Stimulated activated CD8-positive, alpha-beta memory T cell treated with anti-CD3 and anti-CD28 coated beads, Interleukin-15, amount 100 ng/mL, for 48 hours (primary cell): ENCODE data around the gene PTPRCAP.
A peak's percentile ranks its signal among the peaks of the same experiment; 100 is the strongest.
"Not testable (repeated sequence)": the region's sequence is repeated elsewhere in the genome, so short reads cannot be mapped to it uniquely, and the experiment has no call there.

ENCODE experiments used
- DNase-seq, 2 donors: peaks; one replicate each; pipeline ENCODE4 v3.0.0-alpha.2; 2020; ENCODE audit warnings: low read depth in 2 of 2

PTPRCAP gene

GRCh38 chr11:67409781-67410368 lies 27.6 kb downstream of the PTPRCAP start:
- DNase-seq, result no peak

DNA sequence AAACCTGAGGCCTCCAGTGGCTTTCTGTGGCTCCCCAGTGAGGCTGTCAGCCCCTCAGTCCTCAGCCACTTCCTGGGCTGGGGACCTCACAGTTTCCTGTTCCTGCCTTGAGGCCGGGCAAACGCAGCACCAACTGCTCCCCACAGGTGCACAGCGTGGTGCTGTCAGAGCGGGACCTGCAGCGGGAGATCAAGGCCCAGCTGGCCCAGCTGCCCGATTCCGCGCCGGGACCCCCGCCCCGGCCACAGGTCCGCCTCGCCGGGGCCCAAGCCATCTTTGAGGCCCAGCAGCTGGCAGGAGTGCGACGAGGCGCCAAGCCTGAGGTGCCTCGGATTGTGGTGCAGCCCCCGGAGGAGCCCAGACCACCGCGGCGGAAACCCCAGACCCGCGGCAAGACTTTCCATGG lies 28.2 kb downstream of the PTPRCAP start:
- DNase-seq, result peak; percentile 65 to 74

DNA sequence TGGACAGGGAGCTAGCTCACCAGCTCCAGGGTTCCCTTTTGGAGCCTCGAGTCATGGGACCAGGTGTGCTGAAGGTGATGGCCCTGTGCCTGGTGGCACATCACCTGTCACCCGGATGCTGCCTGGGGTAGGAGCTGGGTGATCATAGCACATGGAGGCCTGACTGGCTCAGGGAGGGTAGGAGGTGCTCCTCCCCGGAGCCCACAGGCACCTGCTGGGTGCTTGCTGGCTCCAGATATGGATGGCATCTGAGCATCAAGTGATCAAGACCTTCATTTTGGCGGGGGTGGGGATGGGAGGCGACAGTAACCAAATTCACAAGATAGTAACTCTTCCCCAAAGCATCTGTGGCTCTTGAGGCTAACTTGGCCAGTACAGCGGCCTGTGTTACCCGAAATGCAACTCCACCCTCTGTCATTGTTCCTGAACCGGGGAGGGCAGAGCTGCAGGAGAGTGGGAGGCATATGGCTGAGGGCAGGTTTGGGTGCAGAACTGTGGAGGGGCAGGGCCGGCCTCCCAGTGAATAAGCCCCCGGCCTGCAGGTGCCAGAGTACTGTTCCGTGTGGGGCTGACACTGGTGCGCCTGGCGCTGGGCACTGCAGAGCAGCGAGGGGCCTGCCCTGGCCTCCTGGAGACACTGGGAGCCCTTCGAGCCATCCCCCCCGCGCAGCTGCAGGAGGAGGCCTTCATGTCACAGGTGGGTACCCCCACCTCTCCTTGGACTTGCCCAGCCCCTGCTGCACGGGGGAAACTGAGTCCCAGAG lies 28.9 kb downstream of the PTPRCAP start:
- DNase-seq, result no peak

DNA sequence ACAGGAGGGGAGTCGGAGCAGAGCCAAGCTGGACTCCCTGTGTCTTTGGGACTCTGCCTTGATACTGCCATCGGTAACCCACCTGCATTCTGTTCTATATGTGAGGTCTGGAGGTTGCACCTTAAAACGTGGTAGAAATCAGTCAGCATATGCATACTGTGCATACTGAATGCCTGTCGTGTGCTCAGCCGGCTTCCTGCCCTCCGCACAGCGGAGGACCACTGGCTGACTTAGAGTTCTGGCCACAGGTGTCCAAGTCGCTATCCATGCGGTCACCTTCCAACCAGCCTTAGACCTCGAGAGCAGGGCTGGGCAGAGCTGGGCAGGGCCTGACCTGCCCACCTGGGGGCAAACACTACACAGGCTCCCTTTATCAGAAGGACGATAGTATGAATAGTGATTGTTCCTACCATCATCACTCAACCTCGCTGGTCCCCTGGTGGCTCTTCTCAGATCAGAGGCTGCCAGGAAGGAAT lies 29.8 kb downstream of the PTPRCAP start:
- no peak for DNase-seq

- DNase-seq, result no peak
These were observed 30.4 kb downstream of the PTPRCAP start for GRCh38 chr11:67406969-67407687.

GRCh38 chr11:67406420-67406968 lies 31.0 kb downstream of the PTPRCAP start:
- no peak for DNase-seq

DNA sequence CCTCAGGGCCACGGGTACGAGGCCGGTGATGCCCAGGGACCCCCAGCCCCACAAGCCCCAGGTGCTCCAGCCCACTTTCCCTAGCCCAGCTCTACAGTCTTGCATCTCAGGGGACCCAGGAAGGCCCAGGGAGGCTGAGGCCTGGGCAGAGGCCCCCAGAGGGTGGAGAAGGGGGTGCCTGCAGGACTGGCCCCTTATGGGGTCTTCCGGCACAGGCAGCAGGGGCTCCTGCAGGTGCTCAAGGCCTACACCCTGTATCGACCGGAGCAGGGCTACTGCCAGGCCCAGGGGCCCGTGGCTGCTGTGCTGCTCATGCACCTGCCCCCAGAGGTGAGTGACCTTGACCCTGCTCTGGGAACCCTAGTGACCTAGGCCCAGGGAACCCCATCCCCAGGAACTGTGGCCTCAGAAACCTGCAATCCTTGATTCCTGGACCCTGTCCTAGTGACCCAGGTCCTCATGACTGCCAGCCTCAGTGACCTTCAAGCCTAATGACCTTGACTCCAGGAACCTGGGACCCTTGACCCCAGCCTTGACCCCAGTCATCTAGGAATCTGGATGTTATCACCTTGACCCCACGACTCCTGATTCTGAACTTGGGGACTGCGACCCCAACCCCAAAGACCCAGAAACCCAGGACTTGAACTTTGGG lies 31.7 kb downstream of the PTPRCAP start:
- DNase-seq, result no peak

DNA sequence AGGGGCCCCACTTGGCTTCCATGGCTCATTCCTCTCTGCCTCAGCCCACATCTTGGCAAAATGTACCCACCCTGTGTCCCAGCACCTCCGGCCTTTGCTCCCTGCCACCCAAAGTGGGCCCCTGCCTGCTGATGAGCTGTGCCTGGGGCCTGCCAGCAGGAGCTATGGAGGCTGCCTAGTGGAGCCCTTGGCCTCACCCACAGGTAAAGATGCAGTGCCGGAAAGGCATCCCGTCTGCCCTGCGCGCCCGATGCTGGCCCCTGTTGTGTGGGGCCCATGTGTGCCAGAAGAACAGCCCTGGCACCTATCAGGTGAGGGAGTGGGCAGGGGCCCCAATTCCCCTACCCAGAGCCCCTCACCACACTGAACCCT lies 32.3 kb downstream of the PTPRCAP start:
- no peak for DNase-seq

DNA sequence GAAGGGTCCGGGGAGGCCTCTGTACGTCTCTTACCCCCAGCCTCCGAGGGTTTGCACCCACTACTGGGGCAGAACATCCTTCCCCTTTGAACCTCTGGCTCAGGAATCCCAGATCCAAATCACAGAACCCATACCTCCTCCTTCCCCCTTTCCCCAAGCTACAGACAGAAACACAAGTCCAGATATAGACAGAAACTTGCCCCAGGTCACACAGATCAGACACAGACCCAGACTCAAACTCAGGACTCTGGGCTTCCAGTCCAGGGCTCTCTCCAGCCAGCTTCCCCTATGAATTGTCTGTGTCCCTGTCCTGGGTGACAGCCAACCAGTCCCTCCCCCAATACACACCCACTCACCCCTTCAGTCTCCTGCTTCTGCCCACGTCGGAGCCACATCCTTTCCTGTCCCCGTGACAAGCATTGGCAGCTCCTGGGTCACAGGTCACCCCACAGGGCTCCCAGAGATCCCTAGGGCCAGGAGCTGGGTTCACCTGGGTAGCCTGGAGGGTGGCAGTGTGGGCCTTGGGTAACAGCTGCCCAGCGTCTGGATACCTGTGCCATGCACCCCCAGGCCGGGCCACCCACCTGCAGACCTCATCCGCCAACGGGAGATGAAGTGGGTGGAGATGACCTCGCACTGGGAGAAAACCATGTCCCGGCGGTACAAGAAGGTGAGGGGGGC lies 32.8 kb downstream of the PTPRCAP start:
- peak in 1 of 2 donors; percentile 46 for DNase-seq

GRCh38 chr11:67403085-67403484 lies 34.4 kb downstream of the PTPRCAP start:
- DNase-seq, result not testable (repeated sequence)

DNA sequence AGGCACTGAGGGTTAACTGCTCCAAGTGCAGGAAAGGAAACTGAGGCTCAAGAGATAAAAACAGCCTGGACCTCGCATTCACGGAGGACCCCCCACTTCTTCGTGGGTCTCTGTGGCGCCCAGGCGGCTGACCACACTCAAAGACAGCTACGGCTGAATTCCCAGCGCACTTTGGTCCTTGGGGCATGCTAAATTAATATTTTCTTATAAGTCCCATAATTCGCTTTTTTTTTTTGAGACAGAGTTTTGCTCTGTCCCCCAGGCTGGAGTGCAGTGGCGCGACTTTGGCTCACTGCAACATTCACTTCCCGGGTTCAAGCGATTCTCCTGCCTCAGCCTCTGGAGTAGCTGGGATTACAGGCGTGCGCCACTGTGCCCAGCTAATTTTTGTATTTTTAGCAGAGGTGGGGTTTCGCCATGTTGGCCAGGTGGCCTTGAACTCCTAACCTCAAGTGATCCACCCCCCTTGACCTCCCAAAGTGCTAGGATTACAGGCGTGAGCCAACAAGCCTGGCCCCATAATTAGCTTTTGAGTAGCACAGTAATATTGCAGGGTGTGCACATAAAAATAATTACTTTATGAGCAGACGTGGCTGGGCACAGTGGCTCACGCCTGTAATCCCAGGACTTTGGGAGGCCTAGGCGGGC lies 35.2 kb downstream of the PTPRCAP start:
- not testable (repeated sequence) for DNase-seq

DNA sequence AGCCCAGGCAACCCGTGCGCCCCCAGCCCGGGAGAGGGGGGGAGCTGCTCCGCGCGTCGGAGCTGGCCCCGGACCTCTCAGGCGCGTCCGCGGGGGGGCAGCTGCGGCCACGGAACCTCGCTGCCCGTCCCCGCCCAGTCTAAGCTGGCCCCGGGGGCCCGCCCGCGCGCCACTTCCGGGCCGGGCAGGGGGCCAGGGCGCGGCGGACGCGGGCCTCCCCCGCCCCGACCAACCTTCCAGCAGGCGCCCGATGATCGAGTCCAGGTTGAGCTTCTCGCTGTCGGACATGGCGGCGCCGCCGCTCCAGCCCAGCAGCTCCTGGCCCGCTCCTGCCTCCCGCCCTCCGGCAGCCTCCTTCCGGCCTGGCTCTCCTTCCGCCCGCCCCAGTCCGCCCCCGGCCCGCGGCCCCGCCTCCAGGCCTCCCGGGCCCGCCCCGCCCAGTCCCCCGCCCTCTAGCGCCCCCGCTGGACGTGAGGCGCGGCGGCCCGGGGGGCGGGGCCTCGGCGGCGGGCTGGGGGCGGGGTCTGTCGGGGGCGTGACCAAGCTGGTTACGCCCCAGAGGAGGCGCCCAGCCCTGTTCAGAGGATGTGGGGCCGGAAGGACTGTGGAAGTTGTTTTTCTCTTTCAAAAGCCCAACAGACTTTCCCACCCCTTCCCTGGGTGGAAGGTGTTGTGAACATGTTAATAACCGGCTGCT lies 35.8 kb downstream of the PTPRCAP start, which contains the start of gene PPP1CA:
Gene PPP1CA (minus strand): TSS at position 364 of the 697 bp plus-strand sequence. CDS start 76 bp downstream, at position 288.
- peak; percentile 85 to 86 for DNase-seq

- no peak for DNase-seq
These were observed 36.5 kb downstream of the PTPRCAP start for GRCh38 chr11:67400942-67401494.

GRCh38 chr11:67400251-67400941 lies 37.1 kb downstream of the PTPRCAP start:
- DNase-seq, result no peak

DNA sequence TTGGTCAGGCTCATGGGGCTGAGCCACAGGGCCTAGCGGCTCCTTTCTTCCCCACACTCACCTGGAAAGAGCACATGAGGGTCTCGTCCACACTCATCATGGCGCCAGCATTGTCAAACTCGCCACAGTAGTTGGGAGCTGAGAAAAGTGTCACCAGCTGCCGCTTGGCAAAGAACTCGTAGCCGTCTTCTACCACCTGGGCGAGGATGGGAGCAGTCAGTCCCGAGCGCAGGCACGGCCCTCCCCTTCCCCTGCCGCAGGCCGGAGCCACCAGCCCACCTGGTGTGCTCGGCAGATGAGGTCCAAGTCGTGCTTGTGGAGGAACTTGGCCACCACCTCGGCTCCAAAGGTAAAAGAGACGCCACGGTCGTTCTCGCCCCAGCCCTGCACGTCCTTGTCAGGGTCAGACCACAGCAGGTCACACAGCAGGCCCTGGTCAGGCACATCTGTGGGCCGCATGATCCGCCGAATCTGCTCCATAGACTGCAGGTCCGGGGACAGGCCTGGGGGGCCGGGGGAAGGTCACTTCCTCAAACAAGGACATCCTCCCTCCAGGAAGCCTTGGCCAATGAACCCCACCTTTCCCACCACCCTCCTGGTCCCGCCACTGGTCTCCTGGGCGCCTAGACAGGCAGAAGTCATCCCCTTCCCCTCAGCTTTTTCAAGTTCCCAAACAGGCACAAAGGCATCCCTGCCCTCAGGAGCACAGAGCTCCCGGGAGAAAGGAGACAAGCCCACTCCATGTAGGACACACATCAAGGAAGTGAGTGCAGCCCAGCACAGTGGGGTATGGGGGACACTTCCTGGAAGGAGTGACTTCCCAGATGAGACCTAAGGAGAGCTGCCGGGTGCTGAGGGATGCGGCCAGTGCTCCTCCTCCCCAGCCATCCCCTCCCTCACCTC lies 38.6 kb downstream of the PTPRCAP start:
- DNase-seq, result no peak

- no peak for DNase-seq
These were observed 39.4 kb downstream of the PTPRCAP start for GRCh38 chr11:67397986-67398660.

DNA sequence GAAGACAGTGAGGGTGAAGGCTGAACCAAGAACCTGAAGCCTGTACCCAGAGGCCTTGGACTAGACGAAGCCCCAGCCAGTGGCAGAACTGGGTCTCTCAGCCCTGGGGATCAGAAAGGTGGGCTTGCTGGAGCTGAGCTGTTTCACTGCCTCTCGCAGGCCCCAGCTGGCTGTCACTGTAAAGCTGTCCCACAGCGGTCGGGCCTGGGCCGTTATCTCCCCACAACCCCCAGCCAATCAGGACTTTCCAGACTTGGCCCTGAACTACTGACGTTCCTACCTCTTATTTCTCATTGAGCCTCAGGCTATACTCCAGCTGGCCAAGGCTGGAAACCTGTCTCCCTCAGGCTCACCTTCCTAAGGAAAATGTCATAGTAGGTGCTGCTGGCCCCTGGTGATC lies 39.9 kb downstream of the PTPRCAP start:
- DNase-seq, result no peak
